Measurements from ENCODE around the gene LYSMD4. TPM values are rescaled to one million over a fixed set of nuclear protein-coding genes. Genes with fewer than 3 reads are reported as not detected.

Gene LYSMD4
- total and polyA plus RNA-seq, 2 of the 13 experiments (the other 11 are each of a cell fraction or from before 2014, with no cell fraction given), result 7.4 to 8.5 TPM

DNA sequence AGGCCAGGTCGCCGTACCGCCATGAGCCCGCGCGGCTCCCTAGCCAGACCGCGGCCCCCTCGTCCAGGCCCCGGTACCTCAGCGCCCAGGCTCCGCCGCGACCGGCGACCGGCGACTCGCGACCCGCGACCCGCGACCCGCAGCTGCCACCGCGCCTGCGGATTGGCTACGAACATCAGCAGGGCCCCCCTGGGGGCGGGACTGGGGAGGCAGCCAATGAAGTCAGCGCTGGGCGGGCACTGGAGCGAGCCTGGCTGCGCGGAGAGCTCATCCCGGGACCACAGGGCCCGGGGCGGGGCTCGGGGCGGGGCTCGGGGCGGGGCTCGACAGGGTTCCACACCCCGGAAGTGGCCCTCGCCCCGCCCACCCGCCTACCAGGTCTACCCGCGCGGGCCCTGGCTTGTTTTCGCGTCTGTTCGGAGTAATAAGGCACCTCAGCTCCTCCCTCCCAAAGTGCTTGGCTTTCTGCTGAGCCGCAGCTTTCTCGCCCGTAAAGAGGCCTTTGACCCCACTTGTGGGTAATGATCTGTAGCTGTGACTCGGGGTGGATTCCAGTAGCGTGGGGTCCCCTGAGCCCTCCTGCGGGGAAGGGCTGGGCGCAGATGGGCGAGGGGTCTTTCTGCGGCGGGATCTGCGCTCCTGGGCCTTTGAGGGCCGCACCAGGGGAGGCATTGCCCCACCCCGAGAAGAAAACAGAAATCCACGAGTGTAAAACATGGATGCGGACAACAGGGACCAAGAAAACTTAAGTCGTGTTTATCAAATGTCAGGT, at the start of gene LYSMD4 (continued):
- TF ChIP-seq, protein P1, sequence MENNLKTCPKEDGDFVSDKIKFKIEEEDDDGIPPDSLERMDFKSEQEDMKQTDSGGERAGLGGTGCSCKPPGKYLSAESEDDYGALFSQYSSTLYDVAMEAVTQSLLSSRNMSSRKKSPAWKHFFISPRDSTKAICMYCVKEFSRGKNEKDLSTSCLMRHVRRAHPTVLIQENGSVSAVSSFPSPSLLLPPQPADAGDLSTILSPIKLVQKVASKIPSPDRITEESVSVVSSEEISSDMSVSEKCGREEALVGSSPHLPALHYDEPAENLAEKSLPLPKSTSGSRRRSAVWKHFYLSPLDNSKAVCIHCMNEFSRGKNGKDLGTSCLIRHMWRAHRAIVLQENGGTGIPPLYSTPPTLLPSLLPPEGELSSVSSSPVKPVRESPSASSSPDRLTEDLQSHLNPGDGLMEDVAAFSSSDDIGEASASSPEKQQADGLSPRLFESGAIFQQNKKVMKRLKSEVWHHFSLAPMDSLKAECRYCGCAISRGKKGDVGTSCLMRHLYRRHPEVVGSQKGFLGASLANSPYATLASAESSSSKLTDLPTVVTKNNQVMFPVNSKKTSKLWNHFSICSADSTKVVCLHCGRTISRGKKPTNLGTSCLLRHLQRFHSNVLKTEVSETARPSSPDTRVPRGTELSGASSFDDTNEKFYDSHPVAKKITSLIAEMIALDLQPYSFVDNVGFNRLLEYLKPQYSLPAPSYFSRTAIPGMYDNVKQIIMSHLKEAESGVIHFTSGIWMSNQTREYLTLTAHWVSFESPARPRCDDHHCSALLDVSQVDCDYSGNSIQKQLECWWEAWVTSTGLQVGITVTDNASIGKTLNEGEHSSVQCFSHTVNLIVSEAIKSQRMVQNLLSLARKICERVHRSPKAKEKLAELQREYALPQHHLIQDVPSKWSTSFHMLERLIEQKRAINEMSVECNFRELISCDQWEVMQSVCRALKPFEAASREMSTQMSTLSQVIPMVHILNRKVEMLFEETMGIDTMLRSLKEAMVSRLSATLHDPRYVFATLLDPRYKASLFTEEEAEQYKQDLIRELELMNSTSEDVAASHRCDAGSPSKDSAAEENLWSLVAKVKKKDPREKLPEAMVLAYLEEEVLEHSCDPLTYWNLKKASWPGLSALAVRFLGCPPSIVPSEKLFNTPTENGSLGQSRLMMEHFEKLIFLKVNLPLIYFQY (CRISPR knock-in tag; IDR thresholded peaks at IDR 0.05; ENCODE audit: borderline replicate concordance), result no peak
- TF ChIP-seq ZNF790 (CRISPR knock-in tag; IDR thresholded peaks at IDR 0.05; ENCODE audit: borderline replicate concordance) (peak; percentile 21; the same call in 1 of the 2 replicates), TOE1 (CRISPR knock-in tag; IDR thresholded peaks at IDR 0.05) (no peak), PBX3 (CRISPR knock-in tag; IDR thresholded peaks at IDR 0.05; ENCODE audit: borderline replicate concordance) (no peak), FOXK1 (CRISPR knock-in tag; IDR thresholded peaks at IDR 0.05; ENCODE audit: borderline replicate concordance, low read depth) (no peak), SKIL (CRISPR knock-in tag; IDR thresholded peaks at IDR 0.05; ENCODE audit: borderline replicate concordance) (no peak), MAFF (IDR thresholded peaks at IDR 0.05; ENCODE audit: low read depth, low read length) (0 out of 2 replicates have a peak, but pooled peaks have one; percentile 20), TCF7 (IDR thresholded peaks at IDR 0.05; ENCODE audit: low read depth) (no peak), ZNF713 (CRISPR knock-in tag; IDR thresholded peaks at IDR 0.05) (no peak), FOXO1 (CRISPR knock-in tag; IDR thresholded peaks at IDR 0.05) (peak; percentile 16; the same call in 1 of the 2 replicates)
- TF ChIP-seq, protein P2, sequence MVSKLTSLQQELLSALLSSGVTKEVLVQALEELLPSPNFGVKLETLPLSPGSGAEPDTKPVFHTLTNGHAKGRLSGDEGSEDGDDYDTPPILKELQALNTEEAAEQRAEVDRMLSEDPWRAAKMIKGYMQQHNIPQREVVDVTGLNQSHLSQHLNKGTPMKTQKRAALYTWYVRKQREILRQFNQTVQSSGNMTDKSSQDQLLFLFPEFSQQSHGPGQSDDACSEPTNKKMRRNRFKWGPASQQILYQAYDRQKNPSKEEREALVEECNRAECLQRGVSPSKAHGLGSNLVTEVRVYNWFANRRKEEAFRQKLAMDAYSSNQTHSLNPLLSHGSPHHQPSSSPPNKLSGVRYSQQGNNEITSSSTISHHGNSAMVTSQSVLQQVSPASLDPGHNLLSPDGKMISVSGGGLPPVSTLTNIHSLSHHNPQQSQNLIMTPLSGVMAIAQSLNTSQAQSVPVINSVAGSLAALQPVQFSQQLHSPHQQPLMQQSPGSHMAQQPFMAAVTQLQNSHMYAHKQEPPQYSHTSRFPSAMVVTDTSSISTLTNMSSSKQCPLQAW (CRISPR knock-in tag; IDR thresholded peaks at IDR 0.05), result peak; percentile 44; the same call in 1 of the 2 replicates
- TF ChIP-seq, protein P3, sequence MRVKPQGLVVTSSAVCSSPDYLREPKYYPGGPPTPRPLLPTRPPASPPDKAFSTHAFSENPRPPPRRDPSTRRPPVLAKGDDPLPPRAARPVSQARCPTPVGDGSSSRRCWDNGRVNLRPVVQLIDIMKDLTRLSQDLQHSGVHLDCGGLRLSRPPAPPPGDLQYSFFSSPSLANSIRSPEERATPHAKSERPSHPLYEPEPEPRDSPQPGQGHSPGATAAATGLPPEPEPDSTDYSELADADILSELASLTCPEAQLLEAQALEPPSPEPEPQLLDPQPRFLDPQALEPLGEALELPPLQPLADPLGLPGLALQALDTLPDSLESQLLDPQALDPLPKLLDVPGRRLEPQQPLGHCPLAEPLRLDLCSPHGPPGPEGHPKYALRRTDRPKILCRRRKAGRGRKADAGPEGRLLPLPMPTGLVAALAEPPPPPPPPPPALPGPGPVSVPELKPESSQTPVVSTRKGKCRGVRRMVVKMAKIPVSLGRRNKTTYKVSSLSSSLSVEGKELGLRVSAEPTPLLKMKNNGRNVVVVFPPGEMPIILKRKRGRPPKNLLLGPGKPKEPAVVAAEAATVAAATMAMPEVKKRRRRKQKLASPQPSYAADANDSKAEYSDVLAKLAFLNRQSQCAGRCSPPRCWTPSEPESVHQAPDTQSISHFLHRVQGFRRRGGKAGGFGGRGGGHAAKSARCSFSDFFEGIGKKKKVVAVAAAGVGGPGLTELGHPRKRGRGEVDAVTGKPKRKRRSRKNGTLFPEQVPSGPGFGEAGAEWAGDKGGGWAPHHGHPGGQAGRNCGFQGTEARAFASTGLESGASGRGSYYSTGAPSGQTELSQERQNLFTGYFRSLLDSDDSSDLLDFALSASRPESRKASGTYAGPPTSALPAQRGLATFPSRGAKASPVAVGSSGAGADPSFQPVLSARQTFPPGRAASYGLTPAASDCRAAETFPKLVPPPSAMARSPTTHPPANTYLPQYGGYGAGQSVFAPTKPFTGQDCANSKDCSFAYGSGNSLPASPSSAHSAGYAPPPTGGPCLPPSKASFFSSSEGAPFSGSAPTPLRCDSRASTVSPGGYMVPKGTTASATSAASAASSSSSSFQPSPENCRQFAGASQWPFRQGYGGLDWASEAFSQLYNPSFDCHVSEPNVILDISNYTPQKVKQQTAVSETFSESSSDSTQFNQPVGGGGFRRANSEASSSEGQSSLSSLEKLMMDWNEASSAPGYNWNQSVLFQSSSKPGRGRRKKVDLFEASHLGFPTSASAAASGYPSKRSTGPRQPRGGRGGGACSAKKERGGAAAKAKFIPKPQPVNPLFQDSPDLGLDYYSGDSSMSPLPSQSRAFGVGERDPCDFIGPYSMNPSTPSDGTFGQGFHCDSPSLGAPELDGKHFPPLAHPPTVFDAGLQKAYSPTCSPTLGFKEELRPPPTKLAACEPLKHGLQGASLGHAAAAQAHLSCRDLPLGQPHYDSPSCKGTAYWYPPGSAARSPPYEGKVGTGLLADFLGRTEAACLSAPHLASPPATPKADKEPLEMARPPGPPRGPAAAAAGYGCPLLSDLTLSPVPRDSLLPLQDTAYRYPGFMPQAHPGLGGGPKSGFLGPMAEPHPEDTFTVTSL (CRISPR knock-in tag; IDR thresholded peaks at IDR 0.05; ENCODE audit: borderline replicate concordance), result peak; percentile 16; the same call in 1 of the 2 replicates

Data from HepG2 (cell line).